PC-9 (cell line): ENCODE measurements around the gene TRIM3. TPM values are rescaled to one million over a fixed set of nuclear protein-coding genes. Genes with fewer than 3 reads are reported as not detected.

Experiments used
- BruUV-seq: library from RNA; stranded (reverse); fragments of 400-500 nt; replicated peaks from 2 replicates; lab custom pipeline; 2021; lab: Mats Ljungman, UMichigan
- CTCF ChIA-PET: fragments of 300-600 bp; sonication (Branson Sonifier 250); formaldehyde crosslinking; loops from one replicate; lab custom pipeline; 2022; ENCODE audit warnings: antibody characterized with exemption; lab: Charles Lee
- POLR2A ChIA-PET: fragments of 300-600 bp; sonication (Branson Sonifier 250); formaldehyde crosslinking; loops from one replicate; lab custom pipeline; 2022; ENCODE audit warnings: antibody characterized with exemption; ENCODE audit not compliant: unreplicated experiment; lab: Charles Lee
- DNase-seq, 2 experiments: peaks; one replicate each; pipeline versions ENCODE4 v3.0.0 to v3.0.0-alpha.2; 2015 to 2022; ENCODE audit warnings: mixed read lengths in 1 of 2
- H2AFZ ChIP-seq: fragments of 200-600 bp; sonication (generic); 2 replicates; pipeline ENCODE4 v1.8.1; 2017; ENCODE audit warnings: antibody characterized with exemption
- H3F3A ChIP-seq: fragments of 200-600 bp; sonication (generic); 2 replicates; pipeline ENCODE4 v1.8.1; 2017; ENCODE audit warnings: antibody characterized with exemption, mild to moderate bottlenecking, low read depth; ENCODE audit not compliant: insufficient read depth
- H3K27ac ChIP-seq: fragments of 200-600 bp; sonication (generic); 2 replicates; pipeline ENCODE4 v1.6.1; 2016; ENCODE audit warnings: mixed run types
- H3K27me3 ChIP-seq: fragments of 200-600 bp; sonication (generic); 2 replicates; pipeline ENCODE4 v1.6.1; 2016; ENCODE audit warnings: low read depth, mixed run types; ENCODE audit not compliant: insufficient read depth
- H3K36me3 ChIP-seq: fragments of 200-600 bp; sonication (generic); 2 replicates; pipeline ENCODE4 v1.6.1; 2016; ENCODE audit warnings: low read depth, mixed run types
- H3K4me1 ChIP-seq: fragments of 200-600 bp; sonication (generic); replicated peaks from 2 replicates; pipeline ENCODE4 v1.6.1; 2016; ENCODE audit warnings: mixed run types; ENCODE audit not compliant: insufficient read depth
- H3K4me2 ChIP-seq: fragments of 200-600 bp; sonication (generic); 2 replicates; pipeline ENCODE4 v1.6.1; 2017; ENCODE audit warnings: mixed run types
- H3K4me3 ChIP-seq: fragments of 200-600 bp; sonication (generic); 2 replicates; pipeline ENCODE4 v1.6.1; 2016; ENCODE audit warnings: mixed run types
- H3K79me2 ChIP-seq: fragments of 200-600 bp; sonication (generic); 2 replicates; pipeline ENCODE4 v1.6.1; 2017; ENCODE audit warnings: low read depth, mixed run types
- H3K9me2 ChIP-seq: fragments of 200-600 bp; sonication (generic); 2 replicates; pipeline ENCODE4 v1.8.1; 2017; ENCODE audit warnings: mild to moderate bottlenecking; ENCODE audit not compliant: insufficient read depth
- H3K9me3 ChIP-seq: fragments of 200-600 bp; sonication (generic); 2 replicates; pipeline ENCODE4 v1.8.1; 2016; ENCODE audit warnings: low read depth; ENCODE audit not compliant: insufficient read depth
- H4K20me1 ChIP-seq: fragments of 200-600 bp; sonication (generic); 2 replicates; pipeline ENCODE4 v1.8.1; 2017; ENCODE audit not compliant: insufficient read depth
- EZH2 ChIP-seq: fragments of 200-600 bp; sonication (generic); IDR thresholded peaks from 2 replicates; pipeline ENCODE4 v1.8.0; 2017; ENCODE audit warnings: antibody characterized with exemption, low read depth
- intact Hi-C: fragments of 100-400 bp; cut with micrococcal nuclease; formaldehyde crosslinking; loops from one replicate; pipeline ENCODE4 v1.10.0; 2022; ENCODE audit not compliant: unreplicated experiment
- total RNA-seq: library from RNA; stranded (reverse); gene quantifications from 2 replicates; pipeline ENCODE4 v1.2.3, GENCODE V29; 2021
- TF ChIP-seq, protein P1 (sequence below): fragments of 200-600 bp; sonication (generic); conservative IDR thresholded peaks from 2 replicates; pipeline ENCODE4 v1.6.1; 2017; ENCODE audit warnings: mixed run types, antibody characterized with exemption, mild to moderate bottlenecking, moderate library complexity

TRIM3 gene
- total RNA-seq, 1 experiment from 2014 or later: 9.0 TPM

DNA sequence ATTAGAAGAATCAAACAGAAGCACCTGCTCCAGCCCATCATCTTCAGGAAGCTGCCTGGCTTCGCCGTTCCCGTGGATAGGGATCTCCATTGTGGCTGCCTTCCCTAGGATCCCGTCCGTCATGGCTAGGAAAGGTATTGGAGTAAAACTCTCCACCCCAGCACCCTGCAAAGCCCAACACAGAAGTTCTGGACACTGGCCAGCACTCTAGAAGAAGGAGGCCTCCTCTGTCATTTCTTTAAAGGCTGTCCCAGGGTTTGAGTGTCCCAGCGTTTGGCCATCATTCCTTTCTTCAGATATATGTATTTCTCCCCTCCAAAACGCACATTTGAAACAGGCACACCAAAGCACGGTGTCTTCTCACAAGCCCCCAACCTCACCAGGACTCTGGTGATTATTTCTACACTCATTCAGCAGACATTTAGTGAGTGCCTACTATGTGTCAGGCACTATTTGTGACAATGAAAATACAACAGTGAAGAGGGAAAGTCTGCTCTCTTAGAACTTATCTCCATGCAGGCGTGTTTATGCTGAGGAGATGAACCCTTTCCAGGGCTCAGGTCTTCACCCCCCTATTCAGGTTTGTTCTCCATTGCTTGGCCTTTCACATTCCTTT is 6.7 kb upstream of the TRIM3 start:
- Histone ChIP-seq H3K4me3 (peak overlapping the region; percentile 82), H3K36me3 (peaks cover 11% of the 10 kb centered on the region; the same call in 1 of the 2 replicates), H3K27me3 (no peaks in the 10 kb centered on the region), H3K4me2 (peak overlapping the region; percentile 97), H3F3A (peaks cover 3% of the 10 kb centered on the region; the same call in 1 of the 2 replicates), H3K79me2 (peaks cover 48% of the 10 kb centered on the region), H4K20me1 (peaks cover 2% of the 10 kb centered on the region; the same call in 1 of the 2 replicates), H3K9me2 (no peaks in the 10 kb centered on the region), H3K27ac (peak overlapping the region; percentile 72), H2AFZ (0 out of 2 replicates have a peak overlapping the region, but pooled peaks have one; percentile 62), H3K9me3 (no peaks in the 10 kb centered on the region), H3K4me1 (0 out of 2 replicates have a peak, but pooled peaks cover 13% of the 10 kb centered on the region)
- CTCF ChIA-PET: no interaction called here
- intact Hi-C loops: loop anchor here (2.0 kb wide), 1 partner anchor 90 kb away; the partner anchor contains the start of gene SMPD1
- DNase-seq: no peak
- TF ChIP-seq, protein P1, sequence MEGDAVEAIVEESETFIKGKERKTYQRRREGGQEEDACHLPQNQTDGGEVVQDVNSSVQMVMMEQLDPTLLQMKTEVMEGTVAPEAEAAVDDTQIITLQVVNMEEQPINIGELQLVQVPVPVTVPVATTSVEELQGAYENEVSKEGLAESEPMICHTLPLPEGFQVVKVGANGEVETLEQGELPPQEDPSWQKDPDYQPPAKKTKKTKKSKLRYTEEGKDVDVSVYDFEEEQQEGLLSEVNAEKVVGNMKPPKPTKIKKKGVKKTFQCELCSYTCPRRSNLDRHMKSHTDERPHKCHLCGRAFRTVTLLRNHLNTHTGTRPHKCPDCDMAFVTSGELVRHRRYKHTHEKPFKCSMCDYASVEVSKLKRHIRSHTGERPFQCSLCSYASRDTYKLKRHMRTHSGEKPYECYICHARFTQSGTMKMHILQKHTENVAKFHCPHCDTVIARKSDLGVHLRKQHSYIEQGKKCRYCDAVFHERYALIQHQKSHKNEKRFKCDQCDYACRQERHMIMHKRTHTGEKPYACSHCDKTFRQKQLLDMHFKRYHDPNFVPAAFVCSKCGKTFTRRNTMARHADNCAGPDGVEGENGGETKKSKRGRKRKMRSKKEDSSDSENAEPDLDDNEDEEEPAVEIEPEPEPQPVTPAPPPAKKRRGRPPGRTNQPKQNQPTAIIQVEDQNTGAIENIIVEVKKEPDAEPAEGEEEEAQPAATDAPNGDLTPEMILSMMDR: no peak
- no peak for TF ChIP-seq EZH2
- POLR2A ChIA-PET: no interaction called here
- BruUV-seq: TSS peak; percentile 40

DNA sequence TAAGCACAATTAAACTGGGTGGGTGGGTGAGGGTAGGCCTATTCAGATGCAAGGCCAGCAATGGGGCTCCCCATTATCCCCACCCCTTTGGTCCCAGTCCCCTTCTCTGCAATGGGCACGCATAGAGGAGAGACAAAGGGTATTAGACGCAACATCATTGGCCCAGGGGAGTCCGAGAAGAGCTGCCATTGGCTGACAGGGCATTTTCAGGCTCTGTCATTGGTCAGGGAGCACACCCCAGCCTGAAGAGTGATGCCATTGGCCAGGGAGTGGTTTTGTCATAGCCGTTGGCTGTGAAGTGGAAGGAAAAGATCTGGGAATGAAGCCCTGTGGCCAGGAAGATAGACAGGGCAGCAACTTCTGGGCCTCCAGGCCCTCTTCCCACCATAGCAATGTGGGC is 2.8 kb upstream of the TRIM3 start:
- Histone ChIP-seq H3K4me2 (no peak overlapping the region), H3K9me3 (no peaks in the 10 kb centered on the region), H4K20me1 (no peaks in the 10 kb centered on the region; the same call in 1 of the 2 replicates), H3K79me2 (peaks cover 25% of the 10 kb centered on the region), H3K9me2 (no peaks in the 10 kb centered on the region), H3K4me1 (0 out of 2 replicates have a peak, but pooled peaks cover 7% of the 10 kb centered on the region), H3K4me3 (no peak overlapping the region), H3K27me3 (no peaks in the 10 kb centered on the region), H3F3A (peaks cover 18% of the 10 kb centered on the region), H3K27ac (no peak overlapping the region), H3K36me3 (no peaks in the 10 kb centered on the region), H2AFZ (no peak overlapping the region)
- intact Hi-C loops: loop anchor here (10.0 kb wide), 1 partner anchor 128 kb away; the partner anchor contains the start of genes ILK and RRP8
- no peak for DNase-seq
- no TSS peak for BruUV-seq
- CTCF ChIA-PET: no interaction called here
- POLR2A ChIA-PET: interaction anchor here (0.6 kb wide), 1 partner anchor 9 kb away, joined by 11 read pairs; no protein-coding TSS in a partner anchor
- TF ChIP-seq EZH2: no peak
- TF ChIP-seq, protein P1: no peak

DNA sequence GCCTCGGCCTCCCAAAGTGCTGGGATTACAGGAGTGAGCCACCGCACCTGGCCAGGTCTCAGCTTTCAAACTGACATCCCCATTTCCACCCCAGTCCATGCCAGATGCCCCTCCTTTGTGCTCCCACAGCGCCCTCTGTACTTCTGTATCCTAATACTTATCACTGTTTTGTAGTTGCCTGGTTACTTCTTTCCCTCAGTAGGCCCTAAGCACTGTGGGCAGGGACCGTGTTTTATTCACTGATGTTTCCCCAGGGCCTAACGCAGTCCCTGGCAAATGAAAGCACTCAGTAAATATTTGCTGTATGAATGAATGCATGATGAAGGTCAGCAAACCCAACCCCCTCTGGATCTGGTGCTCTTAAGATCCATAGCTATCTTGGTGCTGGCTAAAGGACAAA is 2.2 kb upstream of the TRIM3 start:
- Histone ChIP-seq H2AFZ (no peak overlapping the region), H3K27me3 (no peaks in the 10 kb centered on the region), H3F3A (peaks cover 18% of the 10 kb centered on the region), H3K4me1 (0 out of 2 replicates have a peak, but pooled peaks cover 7% of the 10 kb centered on the region), H3K79me2 (peaks cover 21% of the 10 kb centered on the region), H3K9me2 (no peaks in the 10 kb centered on the region), H3K9me3 (no peaks in the 10 kb centered on the region), H3K4me3 (no peak overlapping the region), H3K36me3 (no peaks in the 10 kb centered on the region), H3K4me2 (no peak overlapping the region), H3K27ac (no peak overlapping the region), H4K20me1 (no peaks in the 10 kb centered on the region; the same call in 1 of the 2 replicates)
- no TSS peak for BruUV-seq
- POLR2A ChIA-PET: interaction anchor here (0.7 kb wide), 1 partner anchor 208 kb away, joined by 6 read pairs; no protein-coding TSS in a partner anchor
- no peak for DNase-seq
- no peak for TF ChIP-seq EZH2
- TF ChIP-seq, protein P1: no peak
- CTCF ChIA-PET: no interaction called here
- intact Hi-C loops: loop anchor here (10.0 kb wide), 1 partner anchor 129 kb away; the partner anchor contains the start of genes ILK and RRP8
